HG03558 (cell line): ENCODE measurements around the gene GPATCH2.
"Not testable (repeated sequence)": the region's sequence is repeated elsewhere in the genome, so short reads cannot be mapped to it uniquely, and the experiment has no call there.

Experiments used
- ATAC-seq: cut with Tn5 transposase; IDR thresholded peaks from one replicate; pipeline ENCODE4 v1.9.1; 2021; ENCODE audit warnings: moderate number of reproducible peaks; ENCODE audit not compliant: unreplicated experiment; ENCODE audit errors: extremely low read depth

Gene GPATCH2

DNA sequence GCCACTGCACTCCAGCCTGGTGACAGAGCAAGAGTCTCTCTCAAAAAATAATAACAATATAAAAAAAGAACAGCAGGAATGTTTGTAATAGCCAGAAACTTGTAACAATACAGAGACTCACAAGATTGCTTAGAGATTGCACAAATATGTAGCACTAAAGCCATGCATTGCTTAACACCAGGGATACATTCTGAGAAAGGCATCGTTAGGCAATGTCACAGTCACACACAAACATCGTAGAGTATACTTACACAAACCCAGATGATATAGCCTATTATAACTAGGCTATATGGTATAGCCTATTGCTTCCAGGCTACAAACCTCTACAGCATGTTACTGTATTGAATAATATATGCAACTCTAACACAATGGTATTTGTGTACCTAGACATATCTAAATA lies 45.3 kb downstream of the GPATCH2 start:
- no peak for ATAC-seq

DNA sequence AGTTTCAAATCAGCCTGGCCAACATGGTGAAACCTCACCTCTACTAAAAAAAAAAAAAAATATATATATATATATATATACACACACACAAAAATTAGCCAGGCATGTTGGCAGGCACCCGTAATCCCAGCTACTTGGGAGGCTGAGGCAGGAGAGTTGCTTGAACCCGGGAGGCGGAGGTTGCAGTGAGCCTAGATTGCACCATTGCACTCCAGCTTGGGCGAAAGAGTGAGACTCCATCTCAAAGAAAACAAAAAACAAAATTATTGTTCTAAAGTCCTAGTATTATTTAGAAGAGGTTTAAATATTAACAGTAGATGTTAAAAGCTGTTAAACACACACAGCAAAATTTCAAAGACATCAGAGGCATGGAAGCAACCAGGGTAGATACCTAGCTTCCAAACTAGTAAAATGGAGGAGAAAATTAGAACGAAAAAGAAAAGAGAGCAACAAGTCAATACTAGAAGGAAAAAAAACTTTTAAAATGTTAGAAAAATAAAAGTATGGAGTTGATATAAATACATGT lies 46.5 kb downstream of the GPATCH2 start:
- ATAC-seq: not testable (repeated sequence)

DNA sequence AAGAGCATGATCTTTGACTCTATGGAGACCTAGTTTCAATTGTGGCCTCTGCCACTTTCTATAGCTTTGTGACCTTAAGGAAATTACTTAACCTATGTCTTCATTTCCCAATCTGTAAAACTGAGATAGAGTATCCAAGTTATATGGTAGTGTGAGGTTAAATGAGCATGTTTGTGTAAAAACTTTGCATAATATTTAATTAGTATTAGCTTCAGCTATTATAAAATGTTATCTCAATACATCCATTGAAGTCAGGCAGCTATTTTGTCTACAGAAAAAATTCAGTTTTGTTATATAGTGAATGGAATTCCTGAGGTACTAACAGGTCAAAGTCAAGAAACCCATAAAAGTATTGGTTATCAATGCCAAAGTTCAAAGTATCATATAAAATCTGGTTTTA lies 53.6 kb downstream of the GPATCH2 start:
- no peak for ATAC-seq

DNA sequence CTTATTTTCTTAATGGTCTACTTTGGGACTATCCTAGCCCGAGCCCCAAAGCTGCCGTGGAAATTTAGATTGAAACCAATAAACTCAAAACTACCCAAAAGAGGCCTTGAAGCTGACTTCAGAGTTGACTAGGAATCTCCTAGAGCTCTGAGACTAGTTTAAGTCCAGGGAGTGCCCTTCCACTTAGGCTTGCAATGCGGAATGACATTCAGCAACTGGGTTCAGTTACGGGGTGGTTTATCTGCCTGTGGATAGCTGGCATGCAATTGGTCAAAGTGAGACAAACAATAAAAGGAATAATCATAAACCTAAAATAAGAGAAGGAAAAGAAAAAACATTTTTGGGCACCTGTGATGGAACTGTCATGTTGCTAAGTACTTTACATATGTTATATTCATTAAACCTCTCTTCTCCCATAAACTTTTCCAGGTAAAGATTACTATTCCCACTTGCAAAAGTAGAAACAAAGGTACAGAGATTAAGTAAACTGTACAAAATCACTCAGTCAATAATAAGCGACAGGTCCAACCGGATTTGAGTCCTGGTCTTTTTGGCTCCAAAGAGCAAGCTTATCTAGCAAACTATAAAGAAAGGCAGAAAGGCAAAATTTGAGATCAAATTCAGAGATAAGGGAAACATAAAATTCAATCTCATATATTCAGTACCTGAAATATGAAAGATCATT lies 56.5 kb downstream of the GPATCH2 start:
- no peak for ATAC-seq

DNA sequence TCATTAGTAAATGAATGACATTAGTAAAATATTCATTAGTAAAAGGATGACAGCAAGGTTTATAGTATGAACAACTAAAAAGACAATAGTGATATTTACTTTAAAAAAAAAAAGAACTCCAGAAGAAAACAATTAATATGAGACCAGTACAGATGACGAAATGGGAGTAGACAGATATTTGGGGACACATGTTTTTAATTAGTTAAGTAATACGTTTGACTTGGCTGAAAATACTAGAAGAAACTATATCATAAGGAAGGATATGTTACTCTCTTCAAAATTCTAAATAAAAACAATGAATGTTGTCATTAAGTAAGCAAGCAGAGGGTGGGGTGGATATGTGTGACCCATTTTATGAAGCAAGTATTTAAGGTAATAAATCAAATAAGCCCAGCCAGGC lies 61.9 kb downstream of the GPATCH2 start:
- no peak for ATAC-seq

DNA sequence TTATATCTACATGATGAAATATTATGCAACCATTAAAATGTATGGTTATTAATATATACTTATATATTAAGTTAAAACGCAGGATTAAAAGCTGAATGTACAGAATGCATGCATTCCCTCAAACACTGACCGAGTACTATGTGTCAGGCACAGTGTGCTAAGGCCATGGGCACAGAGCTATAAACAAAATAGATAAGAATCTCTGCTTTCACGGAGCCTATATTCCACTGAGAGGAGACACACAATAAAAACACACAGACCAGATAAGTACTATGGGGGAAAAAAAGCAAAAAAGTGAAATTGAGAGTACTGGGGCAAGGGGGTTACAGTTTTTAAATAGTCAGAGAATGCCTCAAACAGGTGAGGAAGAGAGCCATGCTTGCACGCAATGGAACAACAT lies 62.7 kb downstream of the GPATCH2 start:
- no peak for ATAC-seq

DNA sequence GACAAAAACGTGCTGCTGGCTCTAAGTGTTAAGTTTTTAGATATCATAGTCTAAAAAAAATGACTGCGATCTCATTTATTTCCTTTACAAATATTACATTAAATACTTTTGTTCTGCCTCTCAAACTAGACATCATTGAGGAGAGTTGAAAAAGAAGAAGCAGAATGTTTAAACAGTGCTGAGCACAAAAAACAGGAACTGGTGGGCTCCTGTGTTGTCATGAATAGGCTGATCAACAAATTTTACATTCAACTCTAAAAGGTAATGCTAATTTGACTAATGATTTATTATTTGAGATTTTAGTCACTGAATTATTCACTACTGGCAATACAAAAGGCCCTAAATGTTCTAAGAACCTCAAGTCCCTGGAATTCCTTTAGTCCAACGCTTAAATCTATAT lies 66.1 kb downstream of the GPATCH2 start:
- no peak for ATAC-seq

DNA sequence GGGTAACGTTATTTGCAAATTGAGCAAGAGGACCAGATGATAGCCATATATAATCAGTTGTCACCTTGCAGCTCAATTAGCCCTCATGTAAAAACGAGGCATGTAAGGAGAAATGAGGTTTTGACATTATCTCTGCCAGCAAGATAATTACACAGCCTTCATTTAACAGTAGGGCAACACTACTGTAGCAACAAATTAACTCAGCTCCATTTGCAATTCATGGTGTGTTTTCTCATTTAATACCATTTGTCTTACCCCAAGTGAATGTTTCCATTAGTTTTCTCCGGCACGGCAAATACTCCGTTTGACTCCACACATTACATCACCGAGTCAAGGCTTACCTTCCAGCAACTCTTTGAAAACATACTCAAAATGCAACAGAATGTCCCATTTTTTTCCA lies 66.7 kb downstream of the GPATCH2 start:
- ATAC-seq: no peak

DNA sequence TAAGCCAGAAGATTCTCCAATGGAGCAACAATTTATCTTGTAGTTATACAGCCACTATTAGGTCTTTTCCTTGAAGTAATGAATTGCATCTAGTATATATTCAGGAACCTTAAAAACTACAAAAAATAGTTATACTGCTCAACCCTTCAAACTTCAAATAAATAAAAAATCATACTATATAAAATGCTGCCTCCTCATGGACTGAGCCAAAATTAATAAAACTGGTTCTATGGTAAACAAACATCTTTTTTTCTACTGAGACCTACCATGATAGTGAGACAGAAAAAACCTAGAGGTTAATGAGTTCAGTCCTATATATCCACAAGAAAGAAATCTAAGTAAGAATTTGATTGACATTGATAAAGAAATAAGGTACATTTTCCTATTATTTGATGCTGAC lies 67.7 kb downstream of the GPATCH2 start:
- ATAC-seq: no peak

DNA sequence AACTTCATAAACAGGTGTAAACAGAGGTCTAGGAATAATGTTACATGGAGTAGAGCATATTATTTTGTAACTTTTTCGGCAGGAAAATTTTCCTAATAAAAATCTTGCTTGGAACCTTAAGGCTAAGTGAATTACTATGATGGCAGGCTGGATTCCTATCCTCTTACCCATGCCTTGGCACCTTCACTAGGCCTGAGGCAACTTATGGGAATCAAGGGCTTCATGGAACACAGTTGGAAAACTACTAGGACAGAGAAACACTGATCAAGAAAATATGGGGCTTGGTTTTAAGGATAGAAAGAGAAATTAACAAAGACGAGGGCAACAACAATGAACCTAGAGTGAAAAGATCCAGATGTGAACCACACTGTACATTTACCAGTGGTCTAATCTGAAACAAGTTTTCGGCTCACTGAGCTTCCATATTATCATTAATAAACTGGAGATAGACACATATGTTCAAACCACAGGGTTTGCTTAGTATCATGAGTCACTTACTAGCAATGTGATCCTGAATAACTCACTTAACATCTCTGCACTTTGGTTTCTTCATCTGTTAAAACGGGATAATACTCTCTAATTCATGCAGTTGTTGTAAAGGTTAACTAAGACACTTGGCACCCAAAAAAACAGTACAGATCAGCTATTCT lies 68.5 kb downstream of the GPATCH2 start:
- ATAC-seq: no peak

DNA sequence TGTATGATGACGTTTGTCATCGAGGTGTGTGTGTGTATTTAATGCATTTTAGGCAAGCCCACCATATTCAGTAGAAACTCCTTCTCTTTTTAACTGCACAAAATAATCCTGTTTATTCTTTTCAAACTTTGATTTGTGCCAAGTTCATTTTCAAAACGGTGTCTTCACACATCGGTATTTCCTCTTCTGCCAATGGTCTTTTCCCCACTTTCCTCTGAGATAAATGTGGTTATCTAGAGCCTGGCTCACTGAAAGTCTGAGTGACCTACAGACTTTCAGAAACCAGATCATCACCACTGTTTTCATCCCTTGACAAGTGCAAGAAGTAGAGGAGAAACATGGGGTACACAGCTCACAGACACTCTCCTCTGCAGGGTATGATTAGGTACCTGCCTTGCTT lies 69.4 kb downstream of the GPATCH2 start:
- no peak for ATAC-seq

DNA sequence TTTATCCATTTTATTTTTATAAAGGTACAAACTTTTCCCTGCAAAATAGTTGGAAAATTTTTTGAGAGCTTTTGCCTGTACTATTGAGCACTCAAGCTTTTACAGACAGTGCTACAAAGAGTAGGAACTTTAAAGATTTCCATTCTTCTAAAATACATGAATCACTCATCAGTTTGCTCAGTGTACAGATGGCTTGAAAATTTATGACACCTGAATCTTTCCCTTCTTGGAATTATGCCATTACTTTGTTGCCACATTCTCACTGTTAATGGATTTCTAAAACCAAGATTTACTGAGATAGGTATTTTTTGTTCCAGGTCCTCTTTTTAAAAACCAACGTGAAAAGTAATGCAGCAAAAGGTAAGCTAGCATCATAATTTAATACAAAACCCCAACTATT lies 76.0 kb downstream of the GPATCH2 start:
- no peak for ATAC-seq

DNA sequence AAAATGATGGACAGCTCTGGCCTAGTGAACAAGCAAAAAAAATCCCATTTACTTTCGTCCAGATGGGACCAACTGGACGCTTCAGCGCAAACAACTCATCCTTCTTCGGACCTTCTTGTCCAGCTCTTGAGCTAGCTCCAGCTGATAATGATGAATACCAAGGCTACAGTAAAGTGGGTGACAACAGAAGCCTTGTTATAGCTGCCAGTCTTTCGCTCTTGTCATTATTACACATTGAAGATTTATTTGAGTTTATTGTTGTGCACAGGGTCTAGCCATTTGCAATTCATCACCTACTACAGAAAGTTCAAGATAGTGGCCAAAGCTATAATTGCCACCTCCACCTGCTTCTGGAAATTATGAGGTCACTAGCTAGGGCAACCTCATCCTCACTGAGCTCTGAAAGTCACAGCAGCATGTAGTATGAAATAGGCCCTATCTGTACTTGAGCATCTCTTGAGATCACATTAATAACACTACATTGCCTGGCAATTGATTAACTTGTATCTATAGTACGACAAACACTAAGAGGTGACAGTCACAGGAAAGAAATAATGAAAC lies 76.9 kb downstream of the GPATCH2 start:
- ATAC-seq: no peak

DNA sequence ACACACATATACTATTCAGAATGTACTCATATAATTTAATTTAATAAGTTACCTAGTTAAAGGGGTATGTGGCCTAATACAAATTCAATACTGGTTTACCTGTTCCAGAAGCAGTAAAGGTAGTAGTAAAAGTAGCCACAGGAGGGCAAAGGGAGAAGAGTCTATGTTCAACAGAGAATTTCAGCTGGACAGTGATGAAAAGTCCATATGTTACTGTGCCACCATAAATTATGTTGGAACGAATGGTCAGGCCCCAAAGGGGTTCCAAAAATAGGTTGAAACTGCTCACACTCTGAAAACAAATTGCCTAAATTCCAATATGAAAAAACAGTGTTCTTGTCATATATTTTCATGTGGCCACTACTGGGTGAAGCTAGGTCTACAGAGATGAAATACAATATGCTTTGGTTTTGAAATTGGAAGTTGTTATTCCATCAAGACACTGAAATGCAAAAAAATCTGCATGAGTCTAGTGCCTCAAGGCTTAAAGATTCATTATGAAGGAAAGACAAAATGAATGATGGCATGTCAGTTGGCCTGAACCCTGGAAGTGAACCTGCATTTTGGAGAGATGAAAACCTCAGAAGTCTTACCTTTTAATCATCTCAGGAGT lies 78.4 kb downstream of the GPATCH2 start:
- ATAC-seq: no peak

DNA sequence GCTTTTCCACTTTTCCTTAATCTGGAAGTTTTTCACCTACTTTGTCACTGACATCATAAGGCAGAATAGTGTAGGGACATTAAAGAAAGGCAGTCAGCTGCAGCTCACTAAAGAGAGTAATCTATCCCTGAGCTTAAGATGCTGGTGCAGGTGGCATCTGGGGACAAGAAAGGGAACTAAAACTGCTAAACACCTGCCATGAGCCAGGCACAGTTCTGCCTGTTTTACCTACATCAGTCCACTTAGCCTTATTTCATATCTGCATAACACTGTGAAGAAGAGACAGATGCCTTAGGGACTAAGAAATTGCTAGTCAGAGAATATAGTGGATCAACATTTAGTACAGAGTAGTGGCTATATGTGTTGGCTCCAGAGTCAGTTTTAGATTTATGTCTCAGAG lies 88.1 kb downstream of the GPATCH2 start:
- peak; percentile 94 for ATAC-seq

DNA sequence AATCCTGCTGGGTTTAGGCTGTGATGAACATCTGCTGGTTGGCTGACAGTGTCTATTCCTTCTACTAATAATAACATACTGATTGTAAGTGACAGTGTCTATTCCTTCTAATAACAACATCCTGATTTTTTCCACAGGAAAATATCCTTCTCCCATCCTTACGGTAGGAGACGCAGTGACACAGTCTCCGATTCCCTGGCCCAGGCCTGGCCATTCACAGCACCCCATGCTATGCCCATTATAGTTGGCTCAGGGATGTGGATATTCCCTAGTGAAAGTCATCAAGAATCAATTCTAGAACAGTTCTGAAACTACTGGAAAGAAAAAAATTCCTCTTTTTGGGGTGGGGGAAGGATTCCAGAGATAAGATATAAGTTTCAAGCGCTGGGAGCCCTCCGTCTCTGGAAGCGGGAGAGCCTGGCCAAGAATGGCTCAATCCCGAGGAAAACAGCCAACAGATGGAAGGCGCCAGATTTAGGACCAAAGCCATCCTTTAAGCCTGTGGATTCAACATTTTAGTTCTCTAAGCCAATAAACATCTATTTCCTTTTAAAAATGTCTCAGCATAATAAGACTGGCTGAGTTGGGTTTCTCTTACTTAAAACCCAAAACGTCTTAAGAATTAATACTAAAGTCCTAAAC lies 88.6 kb downstream of the GPATCH2 start:
- no peak for ATAC-seq

DNA sequence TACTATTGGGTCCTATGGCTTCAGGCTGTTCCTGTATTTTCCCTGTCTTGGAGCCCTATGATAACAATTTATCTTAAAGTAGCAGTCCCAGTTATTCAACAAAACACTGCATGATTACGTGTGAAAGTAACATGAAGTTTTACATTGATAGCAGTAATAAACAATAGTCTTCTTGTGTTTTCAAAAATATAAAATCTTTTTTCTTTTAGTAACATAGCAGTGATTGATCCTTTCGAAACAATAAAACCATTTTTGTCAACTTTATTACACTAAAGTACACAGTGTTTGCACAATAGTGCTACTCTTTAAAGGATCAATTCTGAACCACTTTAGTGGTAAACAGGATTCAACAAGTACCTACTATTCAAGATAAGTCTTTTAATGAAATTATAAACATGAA lies 90.6 kb downstream of the GPATCH2 start:
- ATAC-seq: no peak

DNA sequence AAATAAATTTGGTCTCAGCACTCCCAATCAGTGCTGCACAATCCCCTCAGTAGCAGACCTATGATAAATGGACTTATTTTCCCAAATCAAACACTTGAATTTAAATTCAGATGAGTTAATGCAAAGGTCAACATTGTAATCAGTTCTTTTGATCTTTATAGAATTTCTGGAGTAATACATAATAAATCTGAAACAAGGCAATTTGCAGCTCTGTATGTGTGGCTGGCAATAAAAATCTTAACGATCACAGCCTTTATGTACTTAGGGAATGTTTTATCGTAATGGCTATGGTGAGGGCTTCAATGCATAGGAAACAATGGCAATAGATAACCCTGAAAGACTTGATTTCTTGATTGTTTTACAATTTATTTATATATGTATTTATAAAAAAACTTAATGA lies 91.4 kb downstream of the GPATCH2 start:
- ATAC-seq: no peak

DNA sequence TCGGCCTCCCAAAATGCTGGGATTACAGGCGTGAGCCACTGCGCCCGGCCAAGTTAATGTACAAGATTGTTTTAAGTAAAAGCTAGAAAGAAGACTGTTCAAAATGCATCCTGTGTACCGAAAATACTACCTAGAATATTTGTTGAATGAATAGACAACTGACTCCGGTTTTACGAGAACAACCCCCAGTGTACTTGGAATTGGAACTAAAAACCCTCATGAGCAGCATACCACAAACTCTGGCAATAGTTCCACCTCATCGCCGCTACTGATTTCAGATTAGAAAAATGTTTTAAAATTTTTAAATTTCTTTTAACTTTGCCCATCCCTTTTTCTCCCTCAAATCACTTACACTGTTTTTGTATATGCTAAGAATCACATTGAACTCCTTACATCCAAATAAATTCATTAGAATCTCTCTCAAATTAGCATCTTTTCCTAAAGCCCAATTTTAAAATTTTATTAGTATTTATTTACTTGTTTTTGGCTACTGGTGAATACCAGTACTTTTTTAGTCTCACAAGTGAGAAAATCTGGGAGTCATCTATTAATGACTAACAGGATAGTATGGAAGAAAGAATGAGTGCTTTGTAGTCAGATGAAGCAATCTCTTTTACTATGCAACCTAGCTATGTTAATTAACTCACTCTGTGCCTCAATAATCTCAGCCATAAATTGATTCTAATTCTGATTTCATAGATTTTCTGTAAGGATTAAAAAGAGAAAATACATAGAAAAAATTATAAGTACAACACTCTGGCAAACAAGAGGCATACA lies 95.1 kb downstream of the GPATCH2 start:
- no peak for ATAC-seq

DNA sequence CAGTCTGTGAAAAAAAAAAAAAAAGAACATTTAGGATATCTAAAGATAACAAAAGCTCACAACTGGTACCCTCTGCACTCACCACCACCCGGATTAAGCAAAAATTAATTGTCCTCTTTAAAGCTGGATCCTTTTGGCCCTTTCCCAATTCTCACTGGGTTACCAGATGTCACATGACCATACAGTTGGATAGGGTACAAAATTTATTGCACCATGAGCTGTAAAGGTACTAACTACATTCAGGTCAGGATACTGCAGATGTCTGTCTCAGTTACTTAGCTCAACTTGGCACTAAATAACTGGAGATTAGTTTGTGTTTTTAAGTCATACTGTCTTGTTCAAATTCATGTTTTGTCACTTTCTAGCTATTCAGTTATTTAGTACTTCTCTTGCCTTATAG lies 96.3 kb downstream of the GPATCH2 start:
- ATAC-seq: no peak
